Testis (tissue), 3 donors: ENCODE data around the gene TTC17. TPM values are rescaled to one million over a fixed set of nuclear protein-coding genes. Genes with fewer than 3 reads are reported as not detected.

Experiments used
- DNase-seq: peaks from one replicate; pipeline ENCODE4 v3.0.0-alpha.2; 2019
- H3K27ac ChIP-seq, 2 donors: fragments of 200-600 bp; sonication (generic); one replicate each; pipeline ENCODE4 v1.5.1; 2019
- H3K27me3 ChIP-seq: fragments of 200-600 bp; sonication (generic); one replicate; pipeline ENCODE4 v1.5.1; 2019
- H3K36me3 ChIP-seq: fragments of 200-600 bp; sonication (generic); one replicate; pipeline ENCODE4 v1.5.1; 2017; ENCODE audit warnings: low read depth; ENCODE audit errors: missing control alignments
- H3K4me1 ChIP-seq: fragments of 200-600 bp; sonication (generic); one replicate; pipeline ENCODE4 v1.5.1; 2019
- H3K4me3 ChIP-seq, 2 donors: fragments of 200-600 bp; sonication (generic); one replicate each; pipeline ENCODE4 v1.5.1; 2017 to 2019
- H3K9me3 ChIP-seq: fragments of 200-600 bp; sonication (generic); one replicate; pipeline ENCODE4 v1.5.1; 2017
- POLR2A ChIP-seq: fragments of 450-650 bp; IDR thresholded peaks from one replicate; pipeline ENCODE4 v1.6.1; 2017; ENCODE audit warnings: antibody characterized with exemption, mild to moderate bottlenecking, moderate library complexity
- WGBS, 2 donors: methylation state at CpG; one replicate each; pipeline ENCODE4 v1.1.5; 2018; 5-methylcytosine and 5-hydroxymethylcytosine counted together
- intact Hi-C: fragments of 100-400 bp; cut with DNase I; formaldehyde crosslinking; loops from one replicate; pipeline ENCODE4 v1.15.1; 2023; ENCODE audit warnings: low total_unique reads
- polyA plus RNA-seq: library from polyadenylated mRNA; stranded (reverse); fragments of 350-450 nt; fragmentation: Illumina TruSeq; extraction: RNeasy Lipid Tissue Mini Kit (QIAGEN cat#74804); gene quantifications from one replicate; pipeline ENCODE4 v1.2.3, GENCODE V29; 2014; ENCODE audit warnings: low read depth, low replicate concordance; ENCODE audit not compliant: insufficient read depth
- total RNA-seq, 2 donors: library from RNA; depleted of rRNA; stranded (reverse); fragments of >200 nt; gene quantifications; one replicate each; pipeline ENCODE4 v1.2.3, GENCODE V29; 2016
- TF ChIP-seq, protein P1 (sequence below), 3 experiments: fragments of 450-650 bp in 2 of 3; fragments of 200-600 bp in 1 of 3; sonication (generic) in 1 of 3; IDR thresholded peaks; one replicate each; pipeline ENCODE4 v1.5.1; 2016 to 2019; ENCODE audit warnings: antibody characterized with exemption in 3 of 3, mild to moderate bottlenecking in 2 of 3, moderate library complexity in 1 of 3

TTC17 gene
- total and polyA plus RNA-seq, 3 donors from 2014 or later, result 74.9 to 141 (median 134) TPM

DNA sequence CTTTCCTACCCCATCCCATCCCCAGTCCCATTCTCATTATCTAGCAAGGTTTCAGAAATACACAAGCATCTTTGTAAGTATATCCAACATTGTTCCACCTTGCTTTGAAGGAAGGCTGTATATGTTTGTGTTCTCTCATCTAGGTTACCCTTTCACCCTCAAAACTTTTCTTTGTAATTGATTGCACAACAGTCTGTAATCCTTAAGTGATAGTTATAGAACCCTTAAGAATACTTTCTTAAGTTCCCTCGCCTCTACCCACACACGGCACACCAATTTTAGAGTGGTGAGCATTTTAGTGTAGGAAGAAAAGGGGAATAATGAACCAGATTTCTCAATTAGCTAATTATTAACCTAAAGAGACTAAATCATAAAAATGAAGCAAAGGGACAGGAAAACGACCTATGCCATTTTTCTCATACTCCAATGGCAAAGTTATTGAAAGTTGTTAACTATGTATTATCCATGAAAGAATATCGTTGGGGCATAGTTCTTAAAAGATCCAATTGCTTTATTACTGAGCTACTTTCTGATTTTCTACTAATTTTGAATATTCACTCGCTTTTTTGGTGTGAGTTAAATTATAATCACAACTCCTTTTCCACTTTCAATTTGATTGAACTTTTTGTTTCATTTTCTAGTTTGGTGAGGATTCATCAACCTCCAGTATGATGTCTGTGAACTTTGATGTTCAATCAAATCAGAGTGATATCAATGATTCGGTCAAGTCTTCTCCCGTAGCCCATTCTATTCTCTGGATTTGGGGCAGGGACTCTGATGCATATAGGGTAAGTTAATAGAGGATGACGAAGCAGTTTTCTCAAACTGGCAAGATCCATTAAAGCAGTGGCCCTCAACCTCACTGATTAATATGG is 44.9 kb downstream of the TTC17 start:
- no peak overlapping the region for H3K27ac ChIP-seq
- H3K36me3 ChIP-seq, result no peaks in the 10 kb centered on the region
- no peaks in the 10 kb centered on the region for H3K4me1 ChIP-seq
- TF ChIP-seq POLR2A, result no peak
- TF ChIP-seq, protein P1, sequence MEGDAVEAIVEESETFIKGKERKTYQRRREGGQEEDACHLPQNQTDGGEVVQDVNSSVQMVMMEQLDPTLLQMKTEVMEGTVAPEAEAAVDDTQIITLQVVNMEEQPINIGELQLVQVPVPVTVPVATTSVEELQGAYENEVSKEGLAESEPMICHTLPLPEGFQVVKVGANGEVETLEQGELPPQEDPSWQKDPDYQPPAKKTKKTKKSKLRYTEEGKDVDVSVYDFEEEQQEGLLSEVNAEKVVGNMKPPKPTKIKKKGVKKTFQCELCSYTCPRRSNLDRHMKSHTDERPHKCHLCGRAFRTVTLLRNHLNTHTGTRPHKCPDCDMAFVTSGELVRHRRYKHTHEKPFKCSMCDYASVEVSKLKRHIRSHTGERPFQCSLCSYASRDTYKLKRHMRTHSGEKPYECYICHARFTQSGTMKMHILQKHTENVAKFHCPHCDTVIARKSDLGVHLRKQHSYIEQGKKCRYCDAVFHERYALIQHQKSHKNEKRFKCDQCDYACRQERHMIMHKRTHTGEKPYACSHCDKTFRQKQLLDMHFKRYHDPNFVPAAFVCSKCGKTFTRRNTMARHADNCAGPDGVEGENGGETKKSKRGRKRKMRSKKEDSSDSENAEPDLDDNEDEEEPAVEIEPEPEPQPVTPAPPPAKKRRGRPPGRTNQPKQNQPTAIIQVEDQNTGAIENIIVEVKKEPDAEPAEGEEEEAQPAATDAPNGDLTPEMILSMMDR (IDR thresholded peaks at IDR 0.05), result no peak
- no peaks in the 10 kb centered on the region for H3K27me3 ChIP-seq
- H3K9me3 ChIP-seq, result no peaks in the 10 kb centered on the region
- DNase-seq, result no peak
- 94% methylated on average over 8 of the region's 8 CpGs for WGBS, 2 donors
- intact Hi-C loops, result no loop called here
- no peak overlapping the region for H3K4me3 ChIP-seq

- TF ChIP-seq POLR2A, result no peak
- TF ChIP-seq, protein P1 (IDR thresholded peaks at IDR 0.05), result no peak
- Histone ChIP-seq H3K4me3 (no peak overlapping the region), H3K36me3 (no peaks in the 10 kb centered on the region), H3K27me3 (no peaks in the 10 kb centered on the region), H3K9me3 (no peaks in the 10 kb centered on the region), H3K27ac (no peak overlapping the region), H3K4me1 (no peaks in the 10 kb centered on the region)
- intact Hi-C loops, result no loop called here
- WGBS, 2 donors, result 95 to 100% methylated on average over 3 of the region's 3 CpGs
- no peak for DNase-seq
Measured at GRCh38 chr11:43404406-43404805, 45.7 kb downstream of the TTC17 start.

DNA sequence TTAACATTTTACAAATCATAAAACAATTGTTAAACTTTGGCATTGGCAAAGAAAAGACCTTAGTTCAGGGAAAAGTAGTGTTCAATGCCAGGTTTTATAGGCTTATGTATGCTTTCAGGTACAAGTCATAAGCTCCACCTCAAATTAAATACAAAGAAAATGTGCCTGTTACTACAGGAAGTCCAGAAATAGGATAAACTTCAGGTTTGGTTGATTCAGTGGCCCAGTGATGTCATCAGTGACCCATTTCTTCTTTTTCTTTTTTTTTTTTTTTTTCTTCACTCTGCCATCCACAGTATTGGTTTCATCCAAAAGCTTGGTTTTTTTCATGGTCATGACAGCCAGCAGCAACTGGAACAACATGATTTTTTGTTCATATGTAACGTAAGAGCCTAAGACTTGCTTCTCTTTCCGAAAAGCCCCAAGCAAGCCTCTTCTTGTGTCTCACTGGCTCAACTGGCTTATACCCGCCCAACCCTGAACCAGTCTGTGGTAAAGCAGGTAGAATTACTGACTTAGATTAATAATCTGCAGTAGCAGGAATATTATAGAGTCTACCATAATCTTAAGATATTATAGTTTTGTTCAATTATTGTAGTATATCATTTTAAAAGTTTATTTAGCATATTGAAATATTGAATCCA is 46.2 kb downstream of the TTC17 start:
- H3K36me3 ChIP-seq, result no peaks in the 10 kb centered on the region
- H3K27ac ChIP-seq, result no peak overlapping the region
- DNase-seq, result no peak
- no peaks in the 10 kb centered on the region for H3K4me1 ChIP-seq
- H3K4me3 ChIP-seq, result no peak overlapping the region
- no peaks in the 10 kb centered on the region for H3K27me3 ChIP-seq
- intact Hi-C loops, result no loop called here
- 94 to 96% methylated on average over 3 of the region's 3 CpGs for WGBS, 2 donors
- no peaks in the 10 kb centered on the region for H3K9me3 ChIP-seq
- TF ChIP-seq, protein P1 (IDR thresholded peaks at IDR 0.05), result no peak
- no peak for TF ChIP-seq POLR2A

DNA sequence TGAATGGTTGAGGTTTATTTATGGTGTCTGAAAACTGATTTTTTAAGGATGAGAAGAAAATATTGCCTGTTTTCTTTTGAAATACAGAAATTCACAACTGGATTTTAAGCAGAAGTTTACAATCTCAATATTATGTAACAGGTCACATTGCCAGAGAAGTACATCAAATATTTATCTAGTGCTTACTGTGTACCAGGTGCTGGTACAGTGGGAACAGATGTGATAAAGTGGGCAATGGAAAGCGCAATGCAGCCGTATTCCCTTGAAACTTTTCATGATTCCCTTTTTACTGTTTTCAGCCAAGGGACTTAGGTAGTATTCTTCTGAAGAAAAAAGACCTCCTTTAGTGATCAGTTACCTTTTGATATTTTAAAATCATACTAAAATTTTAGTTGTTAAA is 49.6 kb downstream of the TTC17 start:
- intact Hi-C loops, result no loop called here

More for the DNA sequence above, 49.6 kb downstream of the TTC17 start:
- TF ChIP-seq, protein P1 (IDR thresholded peaks at IDR 0.05), result no peak
- no peak for TF ChIP-seq POLR2A
- Histone ChIP-seq H3K36me3 (no peaks in the 10 kb centered on the region), H3K9me3 (no peaks in the 10 kb centered on the region), H3K4me3 (no peak overlapping the region), H3K4me1 (no peaks in the 10 kb centered on the region), H3K27me3 (no peaks in the 10 kb centered on the region), H3K27ac (no peak overlapping the region)
- no peak for DNase-seq
- 90 to 94% methylated on average over 2 of the region's 2 CpGs for WGBS, 2 donors
